ENCODE measurements around the gene HOMEZ.

HOMEZ gene

DNA sequence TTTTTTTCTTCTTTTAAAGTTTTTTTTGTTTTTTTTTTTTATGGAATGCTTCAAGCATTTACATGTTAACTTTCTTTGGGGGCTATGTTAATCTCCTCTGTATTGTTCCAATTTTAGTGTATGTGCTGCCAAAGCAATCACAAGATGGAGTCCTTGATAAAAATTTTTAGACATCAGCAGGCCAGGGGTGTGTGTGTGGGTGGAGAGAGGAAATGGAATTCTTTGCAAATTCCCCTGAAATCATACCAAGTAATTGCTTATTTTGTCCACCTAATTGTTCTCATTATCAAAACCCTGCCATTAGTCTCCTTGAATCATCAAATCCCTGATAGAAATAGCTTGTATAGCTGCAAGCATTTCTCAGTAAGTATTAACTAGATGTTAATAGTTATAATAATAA is 26.5 kb downstream of the HOMEZ start:
- no peak overlapping the region for H3K4me3 ChIP-seq (ENCODE audit: low read depth, low read length)
- POLR2A ChIA-PET, result interaction anchor here (0.6 kb wide), 1 partner anchor 267 kb away, joined by 4 read pairs; no protein-coding TSS in a partner anchor
- DNase-seq (ENCODE audit: low read depth, low spot score), result no peak
- CTCF ChIA-PET, result interaction anchor here (0.9 to 3.2 kb wide), 5 partner anchors 11 to 139 kb away, joined by 3 to 9 read pairs (median 6); no protein-coding TSS in a partner anchor
- TF ChIP-seq, protein P1, sequence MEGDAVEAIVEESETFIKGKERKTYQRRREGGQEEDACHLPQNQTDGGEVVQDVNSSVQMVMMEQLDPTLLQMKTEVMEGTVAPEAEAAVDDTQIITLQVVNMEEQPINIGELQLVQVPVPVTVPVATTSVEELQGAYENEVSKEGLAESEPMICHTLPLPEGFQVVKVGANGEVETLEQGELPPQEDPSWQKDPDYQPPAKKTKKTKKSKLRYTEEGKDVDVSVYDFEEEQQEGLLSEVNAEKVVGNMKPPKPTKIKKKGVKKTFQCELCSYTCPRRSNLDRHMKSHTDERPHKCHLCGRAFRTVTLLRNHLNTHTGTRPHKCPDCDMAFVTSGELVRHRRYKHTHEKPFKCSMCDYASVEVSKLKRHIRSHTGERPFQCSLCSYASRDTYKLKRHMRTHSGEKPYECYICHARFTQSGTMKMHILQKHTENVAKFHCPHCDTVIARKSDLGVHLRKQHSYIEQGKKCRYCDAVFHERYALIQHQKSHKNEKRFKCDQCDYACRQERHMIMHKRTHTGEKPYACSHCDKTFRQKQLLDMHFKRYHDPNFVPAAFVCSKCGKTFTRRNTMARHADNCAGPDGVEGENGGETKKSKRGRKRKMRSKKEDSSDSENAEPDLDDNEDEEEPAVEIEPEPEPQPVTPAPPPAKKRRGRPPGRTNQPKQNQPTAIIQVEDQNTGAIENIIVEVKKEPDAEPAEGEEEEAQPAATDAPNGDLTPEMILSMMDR (IDR thresholded peaks at IDR 0.05; ENCODE audit: insufficient read depth, low read length, missing control alignments), result no peak

GRCh38 chr14:23258256-23258655 is 27.7 kb downstream of the HOMEZ start:
- ChIA-PET CTCF (interaction anchor here (1.0 to 3.2 kb wide), 2 partner anchors 9 to 122 kb away, joined by 3 to 9 read pairs; no protein-coding TSS in a partner anchor), POLR2A (no interaction called here)
- H3K4me3 ChIP-seq (ENCODE audit: low read depth, low read length), result no peak overlapping the region
- no peak for DNase-seq (ENCODE audit: low read depth, low spot score)
- TF ChIP-seq, protein P1 (IDR thresholded peaks at IDR 0.05; ENCODE audit: insufficient read depth, low read length, missing control alignments), result no peak

- DNase-seq (ENCODE audit: low read depth, low spot score), result no peak
- POLR2A ChIA-PET, result no interaction called here
- TF ChIP-seq, protein P1 (IDR thresholded peaks at IDR 0.05; ENCODE audit: insufficient read depth, low read length, missing control alignments), result no peak
- H3K4me3 ChIP-seq (ENCODE audit: low read depth, low read length), result no peak overlapping the region
- CTCF ChIA-PET, result interaction anchor here (0.7 kb wide), 1 partner anchor 9 kb away, joined by 3 read pairs; no protein-coding TSS in a partner anchor
These were observed 33.3 kb downstream of the HOMEZ start for GRCh38 chr14:23252420-23253333.

- ChIA-PET CTCF (interaction anchor here (0.7 kb wide), 1 partner anchor 8 kb away, joined by 3 read pairs; no protein-coding TSS in a partner anchor), POLR2A (no interaction called here)
- TF ChIP-seq, protein P1 (IDR thresholded peaks at IDR 0.05; ENCODE audit: insufficient read depth, low read length, missing control alignments), result no peak
- no peak overlapping the region for H3K4me3 ChIP-seq (ENCODE audit: low read depth, low read length)
- no peak for DNase-seq (ENCODE audit: low read depth, low spot score)
These were observed 33.9 kb downstream of the HOMEZ start for GRCh38 chr14:23252006-23252405.

DNA sequence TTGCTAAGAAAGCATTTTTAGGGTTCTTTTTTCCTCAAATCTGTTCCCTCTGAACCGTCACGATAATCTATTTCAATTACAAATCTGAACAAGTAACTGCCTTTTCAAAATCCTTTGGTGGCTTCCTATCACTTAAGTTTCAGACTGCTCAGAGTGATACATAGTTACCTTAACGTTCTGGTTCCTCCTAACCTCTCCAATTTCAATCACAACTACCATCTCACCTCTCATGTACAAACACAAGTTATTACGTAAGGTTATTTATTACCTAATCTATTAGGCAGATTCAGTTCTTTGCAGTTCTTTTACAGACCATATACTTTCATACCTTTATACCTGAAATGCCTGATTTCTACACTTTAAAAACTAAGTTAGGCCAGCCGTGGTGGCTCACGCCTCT is 36.1 kb downstream of the HOMEZ start:
- ChIA-PET POLR2A (no interaction called here), CTCF (interaction anchor here (1.1 to 1.8 kb wide), 2 partner anchors 36 to 64 kb away, joined by 3 to 7 read pairs; partner anchors contain the start of gene HOMEZ)
- no peak for DNase-seq (ENCODE audit: low read depth, low spot score)
- H3K4me3 ChIP-seq (ENCODE audit: low read depth, low read length), result no peak overlapping the region
- TF ChIP-seq, protein P1 (IDR thresholded peaks at IDR 0.05; ENCODE audit: insufficient read depth, low read length, missing control alignments), result no peak

- POLR2A ChIA-PET, result no interaction called here
These were observed 37.3 kb downstream of the HOMEZ start for GRCh38 chr14:23248601-23249000.

More at GRCh38 chr14:23248601-23249000, 37.3 kb downstream of the HOMEZ start:
- TF ChIP-seq, protein P1 (IDR thresholded peaks at IDR 0.05; ENCODE audit: insufficient read depth, low read length, missing control alignments), result no peak
- DNase-seq (ENCODE audit: low read depth, low spot score), result no peak
- H3K4me3 ChIP-seq (ENCODE audit: low read depth, low read length), result no peak overlapping the region
- CTCF ChIA-PET, result interaction anchor here (1.1 to 1.8 kb wide), 4 partner anchors 9 to 62 kb away, joined by 3 to 7 read pairs (median 4); partner anchors contain the start of gene HOMEZ

Data from AG04449 (cell line).